SKM-1 treated with dmso at 0.1 percent for 144 hours (cell line): ENCODE measurements around the gene YIPF2.

Experiments used
- DNase-seq: peaks from one replicate; lab custom pipeline; 2025; ENCODE audit not compliant: unreplicated experiment; lab: John Stamatoyannopoulos, UW

The YIPF2 gene

GRCh38 chr19:10911579-10912363 is 16.7 kb downstream of the YIPF2 start:
- DNase-seq, result no peak

GRCh38 chr19:10908380-10908960 is 20.0 kb downstream of the YIPF2 start:
- no peak for DNase-seq

GRCh38 chr19:10907925-10908324 is 20.5 kb downstream of the YIPF2 start:
- no peak for DNase-seq

GRCh38 chr19:10899151-10899653 is 29.2 kb downstream of the YIPF2 start:
- DNase-seq, result no peak

- no peak for DNase-seq
Observed at GRCh38 chr19:10898633-10899032, 29.8 kb downstream of the YIPF2 start.

GRCh38 chr19:10896851-10897526 is 31.4 kb downstream of the YIPF2 start:
- no peak for DNase-seq

GRCh38 chr19:10895920-10896319 is 32.5 kb downstream of the YIPF2 start:
- no peak for DNase-seq

GRCh38 chr19:10895363-10895762 is 33.1 kb downstream of the YIPF2 start:
- no peak for DNase-seq

- DNase-seq, result no peak
Observed at GRCh38 chr19:10894911-10895213, 33.6 kb downstream of the YIPF2 start.

GRCh38 chr19:10892256-10892655 is 36.2 kb downstream of the YIPF2 start:
- DNase-seq, result no peak

GRCh38 chr19:10891405-10892086 is 36.9 kb downstream of the YIPF2 start:
- no peak for DNase-seq

- DNase-seq, result no peak
Observed at GRCh38 chr19:10889880-10890279, 38.6 kb downstream of the YIPF2 start.

- DNase-seq, result no peak
Observed at GRCh38 chr19:10888421-10888866, 40.0 kb downstream of the YIPF2 start.

GRCh38 chr19:10887616-10888367 is 40.6 kb downstream of the YIPF2 start:
- DNase-seq, result no peak

GRCh38 chr19:10885201-10886169 is 43.0 kb downstream of the YIPF2 start:
- no peak for DNase-seq

- no peak for DNase-seq
Observed at GRCh38 chr19:10884274-10884673, 44.2 kb downstream of the YIPF2 start.

- no peak for DNase-seq
Observed at GRCh38 chr19:10882108-10882457, 46.4 kb downstream of the YIPF2 start.

- no peak for DNase-seq
Observed at GRCh38 chr19:10881403-10882107, 46.9 kb downstream of the YIPF2 start.

GRCh38 chr19:10878253-10878652 is 50.2 kb downstream of the YIPF2 start:
- DNase-seq, result no peak
